Measurements from ENCODE around the gene TAPT1. TPM values are rescaled to one million over a fixed set of nuclear protein-coding genes. Genes with fewer than 3 reads are reported as not detected.

Gene TAPT1
- total and polyA plus RNA-seq, 10 donors, result 10.7 to 53.7 (median 42.4) TPM

DNA sequence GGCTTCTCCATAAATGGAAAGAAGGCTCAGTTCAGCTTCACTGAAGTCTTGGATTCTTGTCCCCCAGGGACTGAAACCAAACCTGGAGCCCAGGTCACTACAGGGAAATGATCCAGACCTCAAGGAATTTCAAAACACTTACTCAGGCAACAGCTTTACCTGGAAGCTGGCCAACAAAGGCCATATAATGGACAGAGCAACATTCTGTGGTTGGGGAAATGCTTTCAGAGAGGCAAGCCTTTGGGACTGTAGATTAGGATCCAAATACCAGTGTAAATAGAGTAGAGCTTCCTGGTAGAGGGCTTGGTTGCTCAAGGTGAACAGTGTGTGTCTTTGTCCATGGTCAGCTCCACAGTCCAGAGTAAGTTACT is 85.4 kb downstream of the TAPT1 start:
- peaks cover 0 to 7% (median 0%) of the 10 kb centered on the region in 7 donors for H3K27me3 ChIP-seq (replicated peaks in 1 of 7)
- H3K27ac ChIP-seq, result no peak overlapping the region
- no peak for DNase-seq

DNA sequence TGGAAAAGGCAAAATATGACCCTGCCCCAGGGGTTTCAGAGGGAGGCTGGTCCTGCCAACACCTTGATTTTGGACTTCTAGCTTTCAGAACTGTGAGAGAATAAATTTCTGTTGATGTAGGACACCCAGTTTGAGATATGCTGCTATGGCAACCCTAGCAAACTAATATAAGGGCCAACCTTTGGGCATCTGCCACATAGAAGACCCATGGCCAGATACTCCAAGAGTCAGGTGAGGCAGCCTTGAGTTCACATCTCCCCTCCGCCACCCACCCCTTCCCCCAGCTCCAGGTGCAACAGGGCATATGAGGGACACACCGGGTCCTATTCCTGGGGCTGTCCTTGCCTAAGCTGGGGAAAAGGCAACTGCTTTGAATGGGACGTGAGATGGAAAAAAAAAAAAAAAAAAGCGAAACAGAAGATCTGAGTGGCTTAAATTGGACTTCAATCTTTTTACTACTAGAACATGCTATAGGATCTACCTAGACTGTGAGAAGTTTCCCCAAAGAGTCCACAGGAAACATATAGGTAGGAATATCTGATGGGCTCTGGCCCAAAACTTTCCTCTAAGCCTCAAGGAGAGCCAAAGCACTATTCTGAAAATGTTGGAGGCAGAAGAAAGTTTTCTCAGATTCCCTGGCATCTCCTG is 85.9 kb downstream of the TAPT1 start:
- Histone ChIP-seq H3K4me1 (no peaks in the 10 kb centered on the region), H3K27me3 (replicated peaks in 1 of 7) (peaks cover 0 to 7% (median 0%) of the 10 kb centered on the region in 7 donors), H3K4me3 (no peak overlapping the region), H3K27ac (no peak overlapping the region), H3K36me3 (no peaks in the 10 kb centered on the region), H3K9me3 (peaks cover 0 to 56% (median 18%) of the 10 kb centered on the region in 8 donors)
- no peak for TF ChIP-seq POLR2AphosphoS5 (IDR thresholded peaks at IDR 0.05)
- TF ChIP-seq, protein P1, sequence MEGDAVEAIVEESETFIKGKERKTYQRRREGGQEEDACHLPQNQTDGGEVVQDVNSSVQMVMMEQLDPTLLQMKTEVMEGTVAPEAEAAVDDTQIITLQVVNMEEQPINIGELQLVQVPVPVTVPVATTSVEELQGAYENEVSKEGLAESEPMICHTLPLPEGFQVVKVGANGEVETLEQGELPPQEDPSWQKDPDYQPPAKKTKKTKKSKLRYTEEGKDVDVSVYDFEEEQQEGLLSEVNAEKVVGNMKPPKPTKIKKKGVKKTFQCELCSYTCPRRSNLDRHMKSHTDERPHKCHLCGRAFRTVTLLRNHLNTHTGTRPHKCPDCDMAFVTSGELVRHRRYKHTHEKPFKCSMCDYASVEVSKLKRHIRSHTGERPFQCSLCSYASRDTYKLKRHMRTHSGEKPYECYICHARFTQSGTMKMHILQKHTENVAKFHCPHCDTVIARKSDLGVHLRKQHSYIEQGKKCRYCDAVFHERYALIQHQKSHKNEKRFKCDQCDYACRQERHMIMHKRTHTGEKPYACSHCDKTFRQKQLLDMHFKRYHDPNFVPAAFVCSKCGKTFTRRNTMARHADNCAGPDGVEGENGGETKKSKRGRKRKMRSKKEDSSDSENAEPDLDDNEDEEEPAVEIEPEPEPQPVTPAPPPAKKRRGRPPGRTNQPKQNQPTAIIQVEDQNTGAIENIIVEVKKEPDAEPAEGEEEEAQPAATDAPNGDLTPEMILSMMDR (IDR thresholded peaks at IDR 0.05 in 8 of 11, conservative IDR thresholded peaks at IDR 0.05 in 3 of 11), result no peak
- TF ChIP-seq POLR2A (IDR thresholded peaks at IDR 0.05), result no peak
- 92 to 99% (median 96%) methylated on average over 4 of the region's 4 CpGs for WGBS, 5 donors
- intact Hi-C loops (cut with DNase I; ENCODE audit: low total_unique reads), result no loop called here
- DNase-seq, result no peak

More for the DNA sequence above, 85.4 kb downstream of the TAPT1 start:
- Histone ChIP-seq H3K4me1 (no peaks in the 10 kb centered on the region), H3K9me3 (peaks cover 0 to 56% (median 23%) of the 10 kb centered on the region in 8 donors), H3K4me3 (no peak overlapping the region), H3K36me3 (no peaks in the 10 kb centered on the region)
- intact Hi-C loops (cut with DNase I; ENCODE audit: low total_unique reads), result no loop called here
- TF ChIP-seq, protein P1 (IDR thresholded peaks at IDR 0.05 in 8 of 11, conservative IDR thresholded peaks at IDR 0.05 in 3 of 11), result no peak
- TF ChIP-seq POLR2A (IDR thresholded peaks at IDR 0.05), result no peak
- TF ChIP-seq POLR2AphosphoS5 (IDR thresholded peaks at IDR 0.05), result no peak

DNA sequence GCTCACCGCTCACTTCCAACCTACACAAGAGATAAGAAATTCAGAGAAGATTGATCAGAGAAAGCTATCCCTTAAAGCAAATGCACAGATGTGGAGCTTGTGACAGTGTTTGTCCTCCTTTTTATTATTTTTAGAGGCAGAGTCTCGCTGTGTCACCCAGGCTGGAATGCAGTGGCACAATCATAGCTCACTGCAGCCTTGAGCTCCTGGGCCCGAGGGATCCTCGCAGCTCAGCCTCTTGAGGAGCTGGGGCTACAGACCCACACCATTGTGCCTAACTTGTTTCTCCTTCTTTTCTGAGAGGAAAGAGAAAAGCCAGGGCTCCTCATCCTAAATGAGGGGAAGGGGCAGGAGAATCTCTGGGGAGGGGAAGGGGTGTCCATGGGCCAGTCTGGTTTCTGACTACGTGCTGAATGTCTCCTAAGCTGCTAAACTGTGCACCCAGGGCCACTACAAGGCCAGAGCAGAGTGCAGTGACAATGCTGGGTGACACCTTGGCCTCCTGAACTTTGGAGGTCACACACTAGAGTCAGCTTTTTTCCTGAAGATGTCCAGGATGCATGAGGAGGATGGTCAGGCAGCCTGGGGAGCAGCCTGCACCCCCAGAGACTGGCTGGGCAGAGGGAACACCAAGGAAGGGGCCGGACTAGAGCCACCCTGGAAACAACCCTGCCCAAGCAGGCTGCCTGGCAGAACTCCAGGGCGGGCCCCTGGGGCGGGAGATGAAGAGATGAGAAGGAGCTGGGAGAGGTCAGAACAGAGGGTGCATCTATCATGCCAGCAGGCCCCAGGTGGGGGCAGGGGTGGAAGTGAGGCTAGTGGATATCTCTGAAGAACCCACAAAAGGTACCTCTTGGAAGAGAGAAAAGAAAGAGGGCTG is 87.0 kb downstream of the TAPT1 start:
- H3K4me1 ChIP-seq, result no peaks in the 10 kb centered on the region
- peaks cover 0 to 7% (median 0%) of the 10 kb centered on the region in 7 donors for H3K27me3 ChIP-seq (replicated peaks in 1 of 7)
- 84 to 92% (median 85%) methylated on average over 8 of the region's 8 CpGs for WGBS, 5 donors
- intact Hi-C loops (cut with DNase I; ENCODE audit: low total_unique reads), result no loop called here
- H3K9me3 ChIP-seq, result peaks cover 0 to 50% (median 8%) of the 10 kb centered on the region in 8 donors
- no peak overlapping the region for H3K4me3 ChIP-seq
- H3K27ac ChIP-seq, result no peak overlapping the region
- DNase-seq, result no peak
- H3K36me3 ChIP-seq, result no peaks in the 10 kb centered on the region
- TF ChIP-seq POLR2A (IDR thresholded peaks at IDR 0.05) (no peak), POLR2AphosphoS5 (IDR thresholded peaks at IDR 0.05) (no peak)
- TF ChIP-seq, protein P1 (IDR thresholded peaks at IDR 0.05 in 8 of 11, conservative IDR thresholded peaks at IDR 0.05 in 3 of 11), result no peak

DNA sequence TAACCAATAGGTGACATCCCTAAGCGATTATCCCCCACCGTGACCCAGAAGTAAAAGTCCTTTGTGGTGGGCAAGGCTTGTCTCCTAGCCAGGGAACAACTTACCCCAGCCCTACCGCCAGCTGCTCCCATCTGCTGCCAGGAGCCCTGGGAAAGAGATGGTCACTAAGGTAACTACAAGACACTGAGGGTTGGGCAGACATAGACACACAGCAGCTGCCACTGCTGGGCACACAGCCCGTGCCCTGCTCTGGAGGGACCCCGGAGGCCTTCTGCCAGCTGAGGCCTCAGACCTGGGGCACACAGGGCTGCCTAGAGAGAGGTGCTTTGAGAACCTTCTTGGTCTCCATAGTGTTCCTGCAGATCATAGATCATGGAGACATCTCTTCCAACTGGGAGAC is 89.4 kb downstream of the TAPT1 start:
- TF ChIP-seq, protein P1 (IDR thresholded peaks at IDR 0.05 in 8 of 11, conservative IDR thresholded peaks at IDR 0.05 in 3 of 11), result no peak
- TF ChIP-seq POLR2AphosphoS5 (IDR thresholded peaks at IDR 0.05), result no peak
- no peak for TF ChIP-seq POLR2A (IDR thresholded peaks at IDR 0.05)
- Histone ChIP-seq H3K27me3 (replicated peaks in 1 of 7) (peaks cover 0 to 7% (median 0%) of the 10 kb centered on the region in 7 donors), H3K9me3 (peaks cover 0 to 25% (median 0%) of the 10 kb centered on the region in 8 donors), H3K4me1 (no peaks in the 10 kb centered on the region), H3K27ac (no peak overlapping the region), H3K4me3 (no peak overlapping the region), H3K36me3 (no peaks in the 10 kb centered on the region)
- DNase-seq, result no peak
- intact Hi-C loops (cut with DNase I; ENCODE audit: low total_unique reads), result no loop called here
- 78 to 95% (median 93%) methylated on average over 2 to 5 of the region's 5 CpGs for whole genome bisulfite sequencing, 5 donors
